HG02840 (cell line): Measurements from ENCODE around the gene ERMARD.

ENCODE experiments used
- ATAC-seq: cut with Tn5 transposase; IDR thresholded peaks from one replicate; pipeline ENCODE4 v1.9.1; 2021; ENCODE audit warnings: mild to moderate bottlenecking, moderate library complexity, moderate number of reproducible peaks; ENCODE audit not compliant: unreplicated experiment, low FRiP score

The ERMARD gene

DNA sequence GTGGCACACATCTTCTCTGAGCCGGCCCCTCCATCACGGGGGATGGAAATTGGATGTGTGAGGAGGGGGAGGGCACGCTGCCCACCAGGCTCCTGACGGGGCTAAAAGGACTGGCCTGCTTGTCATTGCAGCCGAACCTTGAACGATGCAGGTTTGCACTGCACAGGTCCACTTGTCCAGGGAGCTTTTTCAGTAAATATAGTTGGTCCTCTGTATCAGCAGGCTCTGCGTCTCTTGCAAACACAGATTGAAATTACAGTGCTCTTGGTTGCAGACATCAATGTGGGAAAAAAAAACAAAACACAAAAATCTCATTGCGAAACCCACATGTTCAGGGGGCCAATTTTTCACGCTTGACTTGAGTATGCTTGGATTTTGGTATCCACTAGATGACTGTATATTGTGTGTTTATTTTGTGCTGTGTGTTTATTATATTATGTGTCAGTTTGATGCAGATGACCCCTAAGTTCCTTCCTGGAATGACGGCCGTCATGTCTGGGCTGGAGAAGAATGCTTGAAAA, 29.2 kb downstream of the ERMARD start:
- no peak for ATAC-seq

DNA sequence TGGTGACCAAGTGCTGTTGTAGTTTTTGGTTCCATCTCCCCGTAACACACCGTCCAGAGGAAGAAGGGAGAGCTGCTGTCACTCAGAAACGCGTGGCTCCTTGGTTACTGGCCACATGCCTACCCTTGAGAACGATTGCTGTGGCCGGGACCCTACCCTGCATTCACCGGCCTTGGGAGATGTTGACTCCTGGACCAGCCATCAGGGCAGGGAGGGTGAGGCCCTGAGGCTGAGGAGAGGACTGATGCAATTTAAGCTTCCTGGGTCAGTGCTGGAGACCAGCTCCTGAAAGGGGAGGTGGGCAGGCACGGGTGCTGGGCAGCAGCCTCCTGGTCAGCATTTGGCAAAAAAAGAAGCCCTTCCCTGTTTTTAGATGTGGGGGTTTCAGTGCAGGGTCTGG, 31.5 kb downstream of the ERMARD start:
- no peak for ATAC-seq

DNA sequence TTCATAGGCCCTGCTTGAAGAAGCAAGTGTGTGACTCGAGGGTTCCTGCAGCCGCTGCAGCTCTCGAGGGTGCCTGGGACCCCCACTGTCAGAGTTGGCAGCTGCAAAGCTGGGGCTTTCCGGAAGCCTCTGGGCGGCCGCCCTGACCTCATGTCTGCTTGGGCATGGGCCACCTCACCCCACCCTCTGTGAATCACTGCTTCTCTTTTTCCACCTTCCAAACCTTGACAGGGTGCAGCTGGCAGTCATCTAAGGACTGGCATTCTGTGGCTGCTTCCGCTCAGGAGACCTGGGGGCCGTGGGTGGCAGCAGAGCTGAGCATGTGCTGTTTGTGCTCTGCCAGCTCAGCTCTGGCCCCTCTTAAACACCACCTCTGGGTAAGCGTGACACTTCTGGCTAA, 32.0 kb downstream of the ERMARD start:
- ATAC-seq = no peak

DNA sequence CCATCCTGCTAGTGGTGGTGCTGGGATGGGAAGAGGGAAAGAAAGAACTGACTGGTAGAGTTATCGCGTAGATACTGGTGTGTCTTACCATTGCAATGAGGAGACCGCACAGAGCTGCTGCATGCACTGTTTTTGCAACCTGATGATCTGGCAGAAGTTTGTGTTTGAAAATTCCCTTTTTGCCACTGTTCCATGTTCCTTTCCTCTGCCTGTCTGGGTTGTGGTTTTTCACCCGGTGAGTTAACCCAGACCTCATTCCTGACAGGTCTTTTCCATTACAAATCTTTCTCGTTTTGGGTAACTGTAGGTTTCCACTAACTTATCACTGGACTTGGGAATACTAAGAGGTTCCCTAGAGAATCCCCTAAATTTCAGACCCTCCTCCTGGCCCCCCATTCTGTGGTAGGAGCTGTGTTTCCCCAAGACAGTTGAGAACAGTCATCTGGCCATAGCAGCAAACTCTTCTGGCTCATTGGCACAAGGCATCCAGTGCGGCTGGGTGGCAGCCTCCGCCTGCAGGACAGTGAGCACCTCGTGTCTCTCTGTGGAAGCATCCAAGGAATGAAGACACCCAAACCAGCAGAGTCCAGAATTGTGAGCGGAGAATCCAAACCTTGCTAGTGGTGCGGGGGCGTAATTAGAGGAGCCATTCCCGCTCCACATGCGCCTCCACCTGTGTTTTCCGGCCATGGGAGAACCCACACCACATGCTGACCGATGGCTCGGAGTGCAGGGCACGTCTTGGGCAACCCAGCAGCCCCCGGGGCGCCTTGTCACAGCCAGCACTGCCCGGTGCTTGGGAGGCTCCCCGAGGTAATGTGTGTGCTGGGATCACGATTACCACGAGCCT, 32.8 kb downstream of the ERMARD start:
- ATAC-seq = no peak

DNA sequence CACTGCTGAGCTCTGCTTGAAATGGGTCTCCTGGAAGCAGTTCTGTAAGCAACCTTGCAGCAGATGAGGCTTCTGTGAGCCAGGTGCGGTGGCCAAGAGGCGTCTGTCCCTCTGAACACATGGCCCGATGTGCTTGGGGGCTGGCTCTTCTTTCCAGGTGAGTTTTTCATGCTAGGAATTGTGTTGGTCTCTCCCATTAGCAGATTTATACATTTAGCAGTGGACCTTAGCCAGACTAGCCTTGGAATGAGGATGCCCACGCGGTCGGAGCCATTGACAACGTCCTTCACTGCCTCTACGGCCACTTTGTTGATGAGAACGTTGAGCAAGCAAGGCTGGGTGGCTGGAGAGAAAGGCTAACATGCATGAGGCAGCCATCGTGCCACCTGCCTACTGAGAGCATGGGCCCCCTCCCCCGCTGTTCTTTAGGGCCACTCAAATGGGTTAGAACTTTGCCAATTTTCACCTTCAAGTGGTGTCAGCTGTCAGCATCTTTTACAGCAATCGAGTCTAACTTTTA, 33.5 kb downstream of the ERMARD start:
- no peak for ATAC-seq

DNA sequence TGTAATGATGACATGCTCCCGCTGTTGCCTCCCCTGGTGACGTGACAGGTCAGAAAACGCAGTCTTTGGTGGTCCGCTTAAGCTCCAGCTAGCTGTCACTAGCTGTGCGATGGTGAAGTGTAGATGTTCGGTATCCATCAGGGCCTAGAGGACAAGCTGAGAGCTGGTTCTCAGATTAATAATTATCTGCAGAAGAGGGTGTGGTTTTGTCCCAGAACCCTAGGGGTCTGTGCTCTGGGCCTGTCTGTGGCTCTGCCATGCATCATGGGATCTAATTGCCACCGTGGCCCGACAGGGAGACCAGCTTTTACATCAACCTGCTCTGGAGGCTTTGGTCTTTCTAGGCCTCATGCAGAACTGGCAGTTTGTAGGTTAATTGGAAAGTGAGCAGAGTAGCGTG, 34.1 kb downstream of the ERMARD start:
- ATAC-seq = no peak

DNA sequence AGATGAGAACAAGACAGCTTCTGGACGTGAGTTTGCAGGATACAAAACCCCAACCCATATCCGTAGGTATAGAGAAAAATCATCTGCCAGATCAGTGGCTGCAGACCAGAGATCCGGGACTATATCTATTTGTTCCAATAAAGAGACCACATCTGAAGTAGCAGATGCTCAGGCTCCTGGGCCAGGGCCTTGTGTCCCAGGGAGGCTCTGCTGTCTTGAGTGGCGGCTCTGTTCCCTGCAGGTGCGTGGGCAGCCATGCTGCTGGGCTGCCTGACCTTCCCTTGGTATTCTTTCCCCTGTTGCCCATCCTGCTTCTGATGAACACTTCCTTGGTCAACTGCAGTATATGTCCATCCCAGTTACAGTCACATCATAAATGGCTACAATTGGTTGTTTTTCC, 34.9 kb downstream of the ERMARD start:
- no peak for ATAC-seq

DNA sequence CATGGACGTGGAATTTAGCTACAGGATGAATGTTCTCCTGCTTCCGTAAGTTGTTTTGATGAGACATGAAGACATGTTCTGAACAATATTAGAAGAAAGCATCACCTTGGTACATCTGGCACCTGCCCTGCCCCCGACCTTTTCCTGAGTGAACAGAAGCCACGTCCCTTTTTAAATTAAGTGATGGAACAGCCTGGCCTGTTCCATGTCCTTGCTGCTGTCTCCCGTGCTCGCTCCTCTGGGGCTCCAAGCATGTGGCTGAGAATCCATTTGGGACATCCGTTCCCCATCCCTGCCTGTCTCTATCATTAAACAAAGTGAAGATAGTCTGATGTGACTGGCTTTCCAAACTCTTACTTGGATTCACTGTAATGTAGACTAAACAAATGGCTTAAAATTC, 36.4 kb downstream of the ERMARD start:
- no peak for ATAC-seq

DNA sequence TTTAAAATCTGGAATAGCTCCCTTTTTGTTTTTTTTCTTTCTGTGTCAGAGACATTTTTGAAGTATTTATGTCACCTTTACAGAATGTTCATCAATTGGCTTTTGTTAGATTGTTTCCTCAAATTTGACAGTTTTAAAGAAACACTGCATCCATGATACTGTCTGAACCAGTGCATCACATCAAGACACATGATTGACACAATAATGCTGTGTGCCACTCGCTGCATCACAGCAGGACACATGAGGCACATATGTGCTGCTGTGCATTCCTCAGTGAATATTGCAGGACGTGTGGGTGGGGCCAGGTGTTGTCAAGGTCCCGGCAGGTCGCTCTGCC, 37.4 kb downstream of the ERMARD start:
- no peak for ATAC-seq

DNA sequence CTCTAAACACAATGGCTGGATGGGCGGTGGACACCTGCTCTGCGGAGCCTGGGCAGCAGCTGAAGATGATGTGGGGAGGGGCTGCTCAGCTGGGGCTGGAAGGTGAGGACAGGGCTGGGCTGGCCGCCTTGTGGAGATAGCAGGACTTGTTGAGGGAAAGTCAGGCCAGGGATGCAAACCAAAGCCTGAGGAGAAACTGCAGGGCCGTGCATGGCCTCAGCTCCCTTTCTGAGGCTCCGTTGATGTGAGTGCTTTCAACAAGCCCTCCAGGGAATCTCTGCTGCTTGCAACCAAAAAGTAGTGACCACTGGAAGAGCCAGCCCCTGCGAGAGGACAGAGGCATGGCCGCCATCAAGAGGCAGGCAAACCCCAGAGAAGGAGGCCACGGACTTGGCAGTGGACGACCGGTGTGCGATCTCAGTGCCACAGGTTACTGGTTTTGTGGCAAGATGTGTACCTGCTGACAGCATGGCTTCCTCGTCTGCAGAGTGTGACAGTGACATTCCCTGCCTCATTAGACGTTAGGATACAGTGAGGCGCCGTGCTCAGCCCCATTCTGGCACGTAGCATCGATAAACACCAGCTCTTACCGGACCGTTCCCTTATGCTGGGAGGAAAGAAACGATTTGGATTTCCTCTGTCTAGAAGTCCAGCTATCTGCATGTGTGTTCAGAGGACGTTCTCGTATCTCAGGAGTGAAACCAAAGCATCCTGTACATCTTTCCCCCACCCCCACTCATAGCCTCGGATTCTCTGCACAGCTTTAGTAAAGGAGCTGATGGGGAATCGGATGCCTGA, 37.9 kb downstream of the ERMARD start:
- no peak for ATAC-seq

DNA sequence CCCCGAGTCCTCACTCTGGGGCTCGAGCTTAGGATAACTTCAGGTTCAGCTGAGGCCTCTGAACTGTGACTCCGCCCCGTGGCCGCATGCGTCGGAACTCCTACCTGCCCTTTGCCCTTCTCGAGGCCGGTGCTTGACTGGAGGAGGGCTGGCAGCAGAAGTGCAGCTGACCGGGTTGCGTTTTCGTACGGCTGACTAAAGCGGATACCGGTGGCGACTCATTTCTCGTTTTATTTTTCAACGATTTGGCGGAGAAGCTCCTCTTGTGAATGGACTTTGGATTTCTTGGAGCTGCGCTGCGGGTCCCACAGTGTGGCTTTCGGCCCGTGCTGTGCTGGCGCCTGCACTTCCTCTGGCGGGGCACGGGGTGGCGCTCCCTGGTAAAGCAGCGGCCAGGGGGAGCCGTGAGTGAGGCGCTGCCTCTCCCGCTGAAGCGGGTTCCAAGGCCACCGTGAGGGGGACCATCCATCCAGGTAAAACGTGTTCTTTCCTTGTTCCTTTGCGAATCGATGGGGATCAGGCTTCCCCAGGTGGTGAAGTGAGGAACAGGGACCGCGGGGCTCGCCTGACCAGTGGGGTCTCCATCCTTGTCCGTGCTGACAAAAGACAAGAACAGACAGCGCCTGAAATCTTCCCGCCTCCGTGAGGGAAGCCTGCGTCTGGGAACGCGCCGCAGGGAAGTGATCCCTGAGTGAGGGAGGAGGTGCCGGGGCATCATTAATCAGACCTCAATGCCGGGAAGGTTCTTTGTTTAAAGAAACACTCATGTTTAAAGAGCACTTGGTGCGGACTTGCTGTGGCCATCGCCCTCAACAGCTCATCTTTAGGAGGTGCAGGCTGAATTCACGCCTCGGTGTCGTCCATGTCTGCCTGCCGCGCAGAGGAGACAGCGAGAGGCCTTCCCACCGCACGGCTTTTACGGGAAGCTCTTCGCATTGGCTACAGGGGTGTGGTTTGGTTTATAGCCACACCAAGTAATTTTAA, 38.8 kb downstream of the ERMARD start:
- peak; percentile 97 for ATAC-seq

DNA sequence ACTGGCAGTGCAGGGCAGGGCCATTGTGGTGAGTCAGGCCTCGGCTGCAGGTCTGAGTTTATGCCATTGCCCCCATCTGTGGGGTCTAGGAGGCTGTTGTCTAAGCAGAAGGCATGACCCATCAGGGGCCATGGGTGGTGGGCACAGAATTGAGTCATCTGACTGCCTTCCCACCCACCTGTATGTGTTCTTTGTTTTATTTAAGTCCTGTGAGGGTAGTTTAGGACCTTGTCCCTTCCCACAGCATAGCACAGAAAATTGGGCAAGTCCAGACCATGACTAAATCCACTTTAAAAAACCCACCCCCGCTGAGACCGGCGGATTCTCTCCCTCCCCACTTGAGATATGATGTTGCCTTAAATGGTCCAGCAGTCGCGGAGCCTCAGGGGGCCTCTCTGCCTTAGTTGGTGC, 40.3 kb downstream of the ERMARD start:
- ATAC-seq = no peak

DNA sequence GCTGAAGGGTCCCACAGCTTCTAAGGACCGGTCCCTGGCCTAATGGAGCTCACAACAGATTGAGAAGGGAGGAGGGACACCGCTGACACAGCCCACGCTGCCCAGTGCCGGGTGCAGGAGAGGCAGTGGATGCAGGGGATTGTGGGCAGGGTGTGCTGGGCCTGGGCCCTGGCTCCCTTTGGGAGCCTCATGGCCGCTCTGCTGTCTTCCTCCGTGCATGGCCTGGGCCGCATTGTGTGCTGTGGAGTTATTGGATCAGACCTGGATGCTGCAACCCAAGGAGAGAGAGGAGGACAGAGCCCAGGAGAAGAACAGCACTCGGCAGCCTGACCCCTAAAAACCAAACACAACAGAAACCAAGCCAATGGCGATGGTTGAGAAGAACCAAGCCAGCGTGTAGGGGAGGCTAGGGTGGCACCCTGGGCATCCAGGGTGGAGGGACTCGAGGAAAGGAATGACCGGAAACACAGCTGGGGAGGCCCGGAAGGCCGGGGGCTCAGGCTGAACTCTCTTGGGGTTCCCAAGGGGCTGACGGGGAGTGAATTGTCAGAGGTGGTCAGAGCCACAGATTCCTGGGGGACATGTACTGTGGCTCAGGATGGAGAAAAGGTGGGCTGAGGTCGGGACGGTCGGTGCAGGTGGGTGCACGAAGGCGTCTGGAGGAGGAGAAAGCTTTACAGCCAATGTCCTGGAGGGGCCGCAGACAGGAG, 41.0 kb downstream of the ERMARD start:
- ATAC-seq = no peak

DNA sequence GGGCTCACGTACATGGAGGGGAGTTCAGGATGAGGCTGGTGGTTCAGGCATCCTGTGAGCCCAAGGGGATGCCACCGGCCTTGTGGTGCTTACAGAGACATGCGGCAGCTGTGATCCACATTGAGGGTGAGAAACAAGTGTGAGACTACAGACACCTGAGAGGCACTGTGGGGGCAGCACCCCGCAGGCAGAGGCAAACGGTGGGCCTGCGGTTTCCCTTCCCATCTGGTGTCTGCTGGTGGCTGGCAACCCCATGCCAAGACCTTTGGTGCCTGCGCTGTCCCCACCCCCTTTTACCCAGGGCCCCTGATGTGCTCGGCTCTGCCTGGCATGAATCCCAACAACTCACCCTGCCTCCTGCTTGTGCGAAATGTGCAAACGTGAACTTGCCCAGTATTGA, 42.0 kb downstream of the ERMARD start:
- no peak for ATAC-seq

DNA sequence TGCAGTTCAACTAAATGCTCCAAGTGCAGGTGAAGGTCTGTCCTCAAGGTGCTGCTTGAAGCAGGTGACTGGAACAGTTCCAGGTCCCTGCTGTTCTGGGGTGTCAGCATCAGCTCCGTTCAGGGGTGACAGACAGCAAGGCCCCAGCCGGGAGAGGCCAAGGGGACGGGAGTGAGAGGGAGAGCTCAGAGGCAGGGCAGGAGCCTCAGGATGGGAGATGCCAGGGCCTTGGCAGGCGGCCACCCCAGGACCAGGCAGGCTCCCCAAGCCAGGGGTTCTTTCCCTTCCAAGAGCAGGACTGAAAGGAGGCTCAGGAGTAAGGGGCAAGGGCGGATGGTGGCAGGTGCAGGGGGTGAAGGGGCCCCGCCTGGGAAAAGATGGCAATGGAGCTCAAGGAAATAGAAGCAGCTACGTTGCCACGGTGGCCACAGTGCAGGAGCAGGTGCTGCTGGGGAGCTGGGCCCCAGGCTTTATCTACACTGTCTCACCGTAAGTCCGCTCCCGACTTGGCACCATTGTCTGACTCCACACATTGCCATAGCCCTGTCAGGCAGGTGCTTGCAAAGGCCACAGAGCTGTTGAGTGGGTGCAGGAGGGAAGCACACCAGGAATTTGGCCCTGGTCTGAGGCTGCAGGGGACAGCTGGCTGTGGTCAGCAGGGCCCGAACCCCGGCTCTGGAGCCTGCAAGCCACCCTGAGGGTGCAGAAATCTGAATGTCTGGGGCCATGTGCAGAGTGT, 43.1 kb downstream of the ERMARD start:
- no peak for ATAC-seq

DNA sequence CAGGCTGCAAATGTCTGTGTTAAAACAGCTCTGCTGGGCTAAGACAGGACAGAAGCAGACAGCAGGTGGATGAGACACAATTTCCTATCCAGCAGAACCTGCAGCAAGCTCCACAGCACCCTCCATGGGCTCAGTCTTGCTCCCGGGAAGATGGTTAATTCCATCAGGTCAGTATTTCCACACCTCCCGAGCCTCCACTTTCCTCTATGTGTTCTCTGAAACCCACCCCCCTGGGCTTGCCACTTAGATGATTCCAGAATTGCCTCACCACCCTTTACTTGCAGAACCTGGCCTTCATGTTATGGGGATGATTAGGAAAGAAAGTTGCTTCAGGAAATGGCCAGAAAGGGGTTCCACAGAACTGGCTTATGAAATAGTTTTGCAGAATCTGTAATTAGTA, 43.8 kb downstream of the ERMARD start:
- ATAC-seq = no peak

DNA sequence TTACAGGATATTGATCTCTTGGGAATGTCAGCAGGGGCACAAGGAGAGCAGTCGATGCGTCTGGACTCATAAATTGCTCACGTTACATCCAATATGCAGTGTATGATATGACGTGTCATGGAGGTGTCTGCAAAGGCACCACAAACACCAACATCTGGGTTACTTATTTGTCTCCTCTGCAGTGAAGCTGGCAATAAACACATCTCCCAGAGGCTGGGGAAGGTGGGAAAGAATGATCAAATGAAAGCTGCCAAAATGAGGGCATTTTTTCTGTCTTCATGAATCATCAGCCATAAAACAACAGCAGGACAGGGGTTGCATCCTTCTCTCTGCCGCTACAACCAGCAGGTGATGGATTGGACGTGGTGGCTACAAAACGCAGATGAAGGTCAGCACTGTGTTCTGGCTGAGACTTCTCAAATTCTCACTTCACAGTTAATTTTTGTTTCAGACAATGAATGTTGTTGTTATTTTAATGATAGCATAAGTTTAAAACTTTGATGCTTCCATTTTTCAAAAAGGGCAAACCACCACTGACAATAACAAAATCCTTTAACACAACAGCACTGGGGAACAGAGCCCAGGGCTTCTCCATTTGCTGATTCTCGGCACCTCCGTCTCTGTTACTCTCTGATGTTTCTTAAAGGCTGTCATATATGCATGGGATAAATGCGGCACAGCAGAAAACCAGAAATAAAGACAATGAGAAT, 47.5 kb downstream of the ERMARD start:
- ATAC-seq = no peak

DNA sequence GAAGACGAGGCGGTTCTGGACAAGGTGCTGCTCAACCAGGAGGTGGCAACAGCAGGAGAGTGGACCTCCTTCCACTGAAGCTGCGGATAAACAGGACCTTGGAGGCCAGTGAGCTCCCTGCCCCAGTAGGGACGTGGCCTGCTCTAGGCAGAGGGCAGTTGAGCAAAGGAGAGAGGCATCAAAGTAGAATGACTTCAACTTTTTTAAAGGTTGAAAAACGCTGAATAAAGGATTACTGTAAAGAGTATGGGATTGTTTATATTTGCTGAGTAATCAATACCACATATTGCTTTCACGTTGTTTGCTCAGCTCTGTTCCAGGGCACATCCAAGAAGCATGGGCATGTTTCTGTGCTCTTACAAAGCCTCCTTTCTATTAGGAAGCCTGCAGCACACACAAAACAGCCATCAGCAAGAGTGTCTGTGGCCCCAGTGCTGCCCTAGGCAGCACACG, 48.1 kb downstream of the ERMARD start:
- ATAC-seq = no peak
